NB4 (cell line): ENCODE data around the gene MOB3B.
"Not testable (repeated sequence)": the region's sequence is repeated elsewhere in the genome, so short reads cannot be mapped to it uniquely, and the experiment has no call there.

Source experiments
- CTCF ChIP-seq: IDR thresholded peaks from one replicate; pipeline ENCODE4 v1.5.1; 2012; ENCODE audit warnings: low read depth, low read length
- MAX ChIP-seq: IDR thresholded peaks from 2 replicates; pipeline ENCODE4 v1.6.1; 2011; ENCODE audit warnings: low read depth, low read length
- MYC ChIP-seq: IDR thresholded peaks from 2 replicates; pipeline ENCODE4 v1.6.1; 2011; ENCODE audit warnings: low read depth, low read length
- POLR2A ChIP-seq: IDR thresholded peaks from 2 replicates; pipeline ENCODE4 v1.6.1; 2011; ENCODE audit warnings: mild to moderate bottlenecking; ENCODE audit not compliant: insufficient read length; ENCODE audit errors: extremely low read depth

- not testable (repeated sequence) for TF ChIP-seq MYC, CTCF, POLR2A, MAX
These were observed 63.1 kb downstream of the MOB3B start for GRCh38 chr9:27466516-27466915.
